NCI-H2196 treated with DMSO at 0.1 percent for 48 hours (cell line): ENCODE results near the gene RBCK1.
"Not testable (repeated sequence)": the region's sequence is repeated elsewhere in the genome, so short reads cannot be mapped to it uniquely, and the experiment has no call there.

Experiments used
- DNase-seq: peaks from one replicate; lab custom pipeline; 2025; ENCODE audit not compliant: unreplicated experiment; lab: John Stamatoyannopoulos, UW

Gene RBCK1

GRCh38 chr20:434661-435419, 26.7 kb downstream of the RBCK1 start:
- no peak for DNase-seq

GRCh38 chr20:435558-435957, 27.5 kb downstream of the RBCK1 start:
- DNase-seq, result no peak

DNA sequence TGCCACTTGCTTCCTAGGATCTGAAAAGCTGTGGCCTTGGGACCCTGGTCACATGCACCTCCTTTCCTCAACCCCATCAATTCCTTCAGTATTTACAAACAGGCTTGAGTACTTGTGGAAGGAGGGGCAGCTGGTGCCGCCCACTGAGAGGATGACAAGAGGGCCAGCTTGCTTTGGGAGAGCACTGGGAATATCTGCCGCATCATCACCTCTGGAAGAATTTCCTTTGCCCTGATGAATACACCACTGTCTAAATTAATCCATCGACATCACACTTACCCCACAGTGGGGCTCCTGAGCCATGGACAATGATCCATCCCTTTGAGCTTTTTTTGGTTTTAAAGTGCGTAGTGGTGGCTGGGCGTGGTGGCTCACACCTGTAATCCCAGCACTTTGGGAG, 28.4 kb downstream of the RBCK1 start:
- no peak for DNase-seq

- DNase-seq, result no peak
These were observed 29.8 kb downstream of the RBCK1 start for GRCh38 chr20:437787-438486.

DNA sequence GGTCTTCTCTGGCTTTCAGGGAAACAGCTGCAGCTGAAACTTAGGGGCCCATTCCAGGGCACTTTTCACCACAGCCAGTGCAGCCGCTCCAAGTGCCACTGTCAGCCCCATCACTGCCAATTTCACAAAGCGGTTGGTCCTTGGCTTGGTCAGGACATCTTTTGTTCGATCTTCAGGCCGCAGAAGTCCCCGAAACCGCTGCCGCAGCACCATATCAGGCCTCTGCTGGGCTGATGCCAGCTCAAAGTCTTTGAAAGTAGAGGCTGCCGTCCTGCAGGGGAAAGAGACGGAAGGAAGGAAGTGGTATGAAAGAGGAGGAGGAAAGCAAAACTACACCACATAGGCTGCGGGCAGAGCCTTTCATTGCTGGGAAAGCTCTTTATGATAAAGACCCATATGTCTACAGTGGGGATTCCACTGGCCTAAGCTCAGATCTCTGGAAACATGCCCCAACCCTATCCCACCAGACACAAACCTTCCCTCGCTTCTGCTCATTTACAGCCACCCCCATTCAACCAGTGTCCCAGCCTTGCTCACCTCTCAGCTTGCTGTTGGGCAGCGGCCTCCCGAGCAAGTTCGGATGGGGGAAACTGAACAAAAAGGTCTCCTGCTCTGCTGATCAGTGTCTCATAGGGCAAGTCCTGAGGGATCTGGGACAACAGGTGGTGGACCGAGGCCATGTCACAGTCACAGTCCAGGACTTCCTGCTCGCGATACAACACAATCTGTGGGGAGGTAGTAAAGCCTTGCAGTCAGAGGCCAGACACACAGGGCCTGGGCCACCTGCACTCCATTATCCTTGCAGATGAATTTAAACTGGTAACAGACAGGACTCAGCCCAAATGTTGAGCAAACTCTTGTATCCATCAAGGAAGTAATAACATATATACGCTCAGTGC, 30.7 kb downstream of the RBCK1 start:
- DNase-seq, result no peak

DNA sequence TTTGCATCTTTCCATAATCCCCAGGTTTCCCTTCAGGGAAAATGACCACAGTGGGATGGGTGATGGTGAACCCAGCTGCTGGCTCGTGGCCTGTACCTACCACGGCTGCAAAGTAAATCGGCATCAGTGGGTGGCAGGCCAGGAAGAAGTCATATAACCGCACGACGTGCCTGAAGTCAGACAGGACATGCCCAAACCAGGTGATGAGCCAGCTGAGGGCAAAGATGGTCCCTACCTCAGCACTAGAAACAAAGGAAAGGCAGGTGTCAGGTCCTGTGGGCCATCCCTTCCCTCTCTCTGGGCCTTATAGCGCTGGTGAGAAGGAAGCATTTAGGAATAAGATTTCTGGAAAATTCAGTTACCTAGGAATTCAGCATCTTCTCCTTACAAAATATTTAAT, 32.0 kb downstream of the RBCK1 start:
- DNase-seq, result no peak

GRCh38 chr20:440636-441035, 32.5 kb downstream of the RBCK1 start:
- no peak for DNase-seq

- DNase-seq, result no peak
These were observed 35.2 kb downstream of the RBCK1 start for GRCh38 chr20:443223-443775.

- no peak for DNase-seq
These were observed 36.0 kb downstream of the RBCK1 start for GRCh38 chr20:444117-444516.

DNA sequence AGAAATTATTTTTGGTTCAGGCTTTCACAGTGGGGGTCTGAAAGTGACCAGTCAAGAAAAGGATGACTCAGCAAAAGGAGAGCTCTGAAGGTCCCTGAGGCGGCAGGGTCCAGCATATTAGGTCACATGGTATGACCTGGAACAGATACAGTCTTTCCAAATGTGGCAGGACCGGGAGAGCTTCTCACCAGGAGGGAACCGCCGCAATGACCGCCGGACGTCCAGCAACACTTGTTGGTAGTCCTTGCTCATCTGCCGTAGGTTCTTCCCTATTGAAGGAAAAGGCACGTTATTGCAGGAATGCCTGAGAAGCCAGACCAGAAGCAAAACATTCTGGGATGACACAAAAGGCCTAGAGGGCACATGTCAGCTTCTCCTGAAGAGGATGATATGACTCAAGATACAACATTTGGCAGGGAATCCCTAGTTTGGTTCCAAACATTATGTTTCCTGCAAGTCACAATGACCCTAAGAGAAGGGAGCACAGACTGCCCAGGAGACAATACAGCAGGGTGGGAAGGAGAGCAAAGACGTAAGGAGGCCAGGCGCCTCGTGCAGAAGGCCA, 36.8 kb downstream of the RBCK1 start:
- no peak for DNase-seq

GRCh38 chr20:445514-446336, 37.6 kb downstream of the RBCK1 start:
- no peak for DNase-seq

DNA sequence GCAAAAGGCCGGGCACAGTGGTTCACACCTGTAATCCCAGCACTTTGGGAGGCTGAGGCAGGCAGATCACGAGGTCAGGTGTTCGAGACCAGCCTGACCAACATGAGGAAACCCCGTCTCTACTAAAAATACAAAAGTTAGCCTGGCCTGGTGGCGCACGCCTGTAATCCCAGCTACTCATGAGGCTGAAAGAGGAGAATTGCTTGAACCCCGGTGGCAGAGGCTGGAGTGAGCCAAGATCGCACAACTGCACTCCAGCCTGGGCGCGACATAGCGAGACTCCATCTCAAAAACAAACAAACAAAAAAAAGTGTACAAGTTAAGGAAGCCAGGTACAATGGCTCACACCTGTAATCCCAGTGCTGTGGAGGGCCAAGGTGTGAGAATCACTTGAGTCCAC, 43.9 kb downstream of the RBCK1 start:
- DNase-seq, result not testable (repeated sequence)

GRCh38 chr20:454951-455350, 46.9 kb downstream of the RBCK1 start:
- no peak for DNase-seq

GRCh38 chr20:458776-459175, 50.7 kb downstream of the RBCK1 start:
- no peak for DNase-seq

GRCh38 chr20:460180-460579, 52.1 kb downstream of the RBCK1 start:
- DNase-seq, result no peak

DNA sequence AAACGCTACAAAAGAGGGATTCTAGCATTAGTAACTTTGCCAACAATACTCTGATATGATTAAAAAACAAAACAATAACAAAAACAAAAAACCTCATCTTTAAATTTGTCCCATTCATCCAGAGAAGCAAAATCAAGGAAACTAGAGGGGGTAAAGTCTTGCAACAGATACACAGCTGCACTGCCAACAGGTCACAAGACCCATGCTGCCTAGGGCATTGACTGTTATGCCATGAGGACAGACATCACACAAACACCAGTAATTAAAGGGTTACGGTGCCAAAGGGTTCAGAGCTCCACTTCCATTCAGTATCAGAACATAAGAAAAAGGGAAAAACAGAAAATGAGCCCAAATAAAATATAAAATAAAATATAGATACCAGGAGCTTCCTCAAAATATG, 52.6 kb downstream of the RBCK1 start:
- DNase-seq, result no peak

DNA sequence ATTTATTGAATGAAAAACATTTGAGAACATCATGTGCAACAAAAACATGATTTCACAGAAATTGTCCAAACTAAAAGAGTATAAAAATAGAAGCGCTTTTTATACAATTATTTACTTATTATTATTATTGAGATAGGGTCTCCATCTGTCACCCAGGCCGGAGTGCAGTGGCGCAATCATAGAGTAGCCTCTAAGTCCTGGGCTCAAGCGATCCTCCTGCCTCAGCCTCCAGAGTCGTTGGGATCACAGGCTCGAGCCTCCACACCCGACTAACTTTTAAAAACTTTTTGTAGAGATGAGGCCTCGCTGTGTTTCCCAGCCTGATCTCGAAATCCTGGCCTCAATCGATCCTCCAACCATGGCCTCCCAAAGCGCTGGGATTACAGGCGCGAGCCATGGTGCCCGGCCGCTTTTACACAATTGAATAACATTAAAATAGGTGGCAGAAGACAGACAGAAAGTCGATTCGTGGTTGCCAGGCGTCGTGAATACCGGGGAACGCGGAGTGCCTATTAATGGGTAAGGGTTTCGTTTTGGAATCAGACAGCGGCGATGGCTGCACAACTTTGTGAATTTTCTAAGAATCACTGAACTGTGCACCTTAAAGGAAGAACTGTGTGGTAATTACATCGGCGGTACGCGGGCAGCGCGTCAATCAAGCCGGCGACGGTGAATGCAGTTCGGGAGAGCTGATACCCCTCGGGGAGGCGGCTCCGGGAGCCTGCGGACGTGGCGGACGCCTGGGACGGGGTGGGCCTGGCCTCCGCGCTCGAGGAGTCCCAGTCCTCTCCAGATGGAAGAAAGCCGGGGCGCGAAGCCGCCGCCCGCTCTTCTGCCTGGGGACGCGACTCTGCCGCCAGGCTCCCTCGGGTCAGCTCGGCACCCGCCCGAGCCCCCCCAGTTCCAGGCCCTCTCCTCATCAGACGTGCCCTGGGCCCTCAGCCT, 53.4 kb downstream of the RBCK1 start:
- no peak for DNase-seq

DNA sequence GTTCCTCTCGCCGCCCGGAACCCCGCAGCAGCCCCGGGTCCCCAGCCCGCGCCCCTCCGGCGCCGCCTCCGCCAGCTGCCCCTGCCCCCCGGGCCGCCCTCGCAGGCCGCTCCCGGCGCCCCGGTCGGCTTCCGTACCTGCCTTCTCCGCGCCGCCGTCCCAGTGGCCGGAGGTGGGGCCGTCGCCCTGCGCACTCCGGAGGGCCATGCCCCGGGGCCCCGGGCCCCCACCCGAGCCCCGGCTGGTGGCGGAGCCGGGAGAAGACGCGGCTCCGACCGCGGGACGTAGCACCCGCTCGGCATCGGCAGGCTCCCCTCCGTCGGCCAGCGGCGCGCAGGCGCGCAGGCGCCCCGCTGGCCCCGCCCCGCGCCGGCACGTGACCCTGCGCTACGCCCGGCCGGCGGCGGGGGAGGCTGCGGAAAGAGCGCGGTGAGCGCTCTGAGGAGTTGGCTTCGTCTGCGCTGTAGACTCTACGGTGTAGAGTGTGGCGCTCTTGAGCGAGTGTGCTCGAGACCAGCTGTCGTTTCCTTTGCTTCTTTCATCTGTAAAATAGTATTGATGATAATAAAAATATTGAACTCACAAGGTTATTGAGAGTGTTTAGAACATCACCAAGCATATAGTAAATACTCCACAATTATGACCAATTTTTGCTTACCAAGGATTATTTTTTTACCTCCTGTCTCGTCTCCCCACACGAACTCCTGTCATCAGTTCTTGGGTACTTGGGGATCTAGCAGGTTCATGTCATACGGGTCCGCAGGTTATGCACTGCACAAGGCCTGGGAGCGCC, 54.3 kb downstream of the RBCK1 start, which contains the start of gene TBC1D20:
Gene TBC1D20, minus strand, starts transcription at position 335 of the 793 bp plus-strand sequence. Its CDS starts 128 bp downstream, at position 207.
- DNase-seq, result peak; percentile 80
